Stomach (tissue), 9 donors: ENCODE data around the gene GALNT2. TPM values are rescaled to one million over a fixed set of nuclear protein-coding genes. Genes with fewer than 3 reads are reported as not detected.

Source experiments
- DNase-seq, 2 donors: peaks; one replicate each; pipeline versions ENCODE4 v3.0.0 to v3.0.0-alpha.2; 2013 to 2019
- H3K27ac ChIP-seq, 5 donors: fragments of 200-600 bp in 4 of 5; sonication (generic) in 4 of 5; one replicate each; pipeline ENCODE4 v1.5.1; 2013 to 2019; ENCODE audit warnings: mild to moderate bottlenecking in 1 of 5, moderate library complexity in 1 of 5
- H3K27me3 ChIP-seq, 3 donors: fragments of 200-600 bp; sonication (generic); one replicate each; pipeline ENCODE4 v1.5.1; 2017 to 2019; ENCODE audit warnings: mixed run types in 1 of 3
- H3K36me3 ChIP-seq, 4 donors: fragments of 200-600 bp; sonication (generic); 1 replicate in 3 of 4; 2 replicates in 1 of 4; pipeline ENCODE4 v1.5.1; 2016 to 2019
- H3K4me1 ChIP-seq, 4 donors: fragments of 200-600 bp; sonication (generic); one replicate each; pipeline ENCODE4 v1.5.1; 2016 to 2019
- H3K4me3 ChIP-seq, 4 donors: fragments of 200-600 bp; sonication (generic) in 3 of 4; one replicate each; pipeline ENCODE4 v1.5.1; 2016 to 2019; ENCODE audit warnings: mild to moderate bottlenecking in 1 of 4
- H3K9me3 ChIP-seq, 4 donors: fragments of 200-600 bp; sonication (generic); one replicate each; pipeline ENCODE4 v1.5.1; 2016 to 2019
- EP300 ChIP-seq: sonication (generic); formaldehyde crosslinking; IDR thresholded peaks from one replicate; pipeline ENCODE4 v1.6.1; 2017; ENCODE audit warnings: antibody characterized with exemption
- POLR2A ChIP-seq, 4 donors: fragments of 450-650 bp; IDR thresholded peaks; one replicate each; pipeline ENCODE4 v1.6.1; 2016; ENCODE audit warnings: antibody characterized with exemption in 4 of 4, control low read depth in 2 of 4, mild to moderate bottlenecking in 1 of 4, moderate library complexity in 1 of 4
- POLR2AphosphoS5 ChIP-seq, 3 donors: sonication (generic); formaldehyde crosslinking; IDR thresholded peaks; one replicate each; pipeline ENCODE4 v1.6.1; 2016; ENCODE audit warnings: antibody characterized with exemption in 3 of 3
- WGBS, 5 donors: extraction: QIAGEN DNeasy Blood & Tissue Kit in 3 of 5; methylation state at CpG; one replicate each; pipeline versions ENCODE4 v1.1.5 to v1.1.7; 2013 to 2018; 5-methylcytosine and 5-hydroxymethylcytosine counted together
- intact Hi-C: fragments of 100-400 bp; cut with DNase I; formaldehyde crosslinking; loops from one replicate; pipeline ENCODE4 v1.15.1; 2023; ENCODE audit warnings: low total_unique reads
- polyA plus RNA-seq, 3 donors: library from polyadenylated mRNA; stranded (reverse); fragments of 200-250 nt; gene quantifications; one replicate each; pipeline ENCODE4 v1.2.3, GENCODE V29; 2013
- total RNA-seq, 5 donors: library from RNA; depleted of rRNA; stranded (reverse); fragments of >200 nt; gene quantifications; one replicate each; pipeline versions ENCODE4 v1.1.0 to v1.2.3, GENCODE V29; 2014 to 2016
- TF ChIP-seq, protein P1 (sequence below), 7 experiments: fragments of 450-650 bp in 4 of 7; fragments of 200-600 bp in 3 of 7; sonication (generic) in 3 of 7; IDR thresholded peaks; one replicate each; pipeline ENCODE4 v1.5.1; 2016 to 2019; ENCODE audit warnings: antibody characterized with exemption in 7 of 7, control low read depth in 2 of 7, mild to moderate bottlenecking in 1 of 7
- donor health status: healthy with polysubstance abuse.
- donor health status: Bipolar disorder and iron deficiency.
- donor health status: healthy.

GALNT2 gene
- total and polyA plus RNA-seq, 8 donors = 5.5 to 101 (median 43.1) TPM

- H3K27me3 ChIP-seq = no peaks in the 10 kb centered on the region
- TF ChIP-seq, protein P1, sequence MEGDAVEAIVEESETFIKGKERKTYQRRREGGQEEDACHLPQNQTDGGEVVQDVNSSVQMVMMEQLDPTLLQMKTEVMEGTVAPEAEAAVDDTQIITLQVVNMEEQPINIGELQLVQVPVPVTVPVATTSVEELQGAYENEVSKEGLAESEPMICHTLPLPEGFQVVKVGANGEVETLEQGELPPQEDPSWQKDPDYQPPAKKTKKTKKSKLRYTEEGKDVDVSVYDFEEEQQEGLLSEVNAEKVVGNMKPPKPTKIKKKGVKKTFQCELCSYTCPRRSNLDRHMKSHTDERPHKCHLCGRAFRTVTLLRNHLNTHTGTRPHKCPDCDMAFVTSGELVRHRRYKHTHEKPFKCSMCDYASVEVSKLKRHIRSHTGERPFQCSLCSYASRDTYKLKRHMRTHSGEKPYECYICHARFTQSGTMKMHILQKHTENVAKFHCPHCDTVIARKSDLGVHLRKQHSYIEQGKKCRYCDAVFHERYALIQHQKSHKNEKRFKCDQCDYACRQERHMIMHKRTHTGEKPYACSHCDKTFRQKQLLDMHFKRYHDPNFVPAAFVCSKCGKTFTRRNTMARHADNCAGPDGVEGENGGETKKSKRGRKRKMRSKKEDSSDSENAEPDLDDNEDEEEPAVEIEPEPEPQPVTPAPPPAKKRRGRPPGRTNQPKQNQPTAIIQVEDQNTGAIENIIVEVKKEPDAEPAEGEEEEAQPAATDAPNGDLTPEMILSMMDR (IDR thresholded peaks at IDR 0.05) = no peak
- TF ChIP-seq POLR2A (IDR thresholded peaks at IDR 0.05) = no peak
- no peak for TF ChIP-seq EP300
- TF ChIP-seq POLR2AphosphoS5 (IDR thresholded peaks at IDR 0.05) = no peak
- no peak overlapping the region for H3K4me3 ChIP-seq
- intact Hi-C loops = no loop called here
- no peaks in the 10 kb centered on the region for H3K9me3 ChIP-seq
- peaks cover 16 to 93% (median 61%) of the 10 kb centered on the region in 4 donors for H3K4me1 ChIP-seq
- H3K36me3 ChIP-seq = no peaks in the 10 kb centered on the region
- no peak for DNase-seq
- WGBS, 5 donors = 60 to 68% (median 64%) methylated on average over 15 of the region's 15 CpGs
- H3K27ac ChIP-seq = no peak overlapping the region
Measured at GRCh38 chr1:230147253-230148125, 80.5 kb downstream of the GALNT2 start.

GRCh38 chr1:230148126-230148652 lies 81.2 kb downstream of the GALNT2 start:
- intact Hi-C loops = no loop called here
- peaks cover 16 to 93% (median 58%) of the 10 kb centered on the region in 4 donors for H3K4me1 ChIP-seq
- no peak for TF ChIP-seq EP300
- no peak for TF ChIP-seq POLR2A (IDR thresholded peaks at IDR 0.05)
- TF ChIP-seq, protein P1 (IDR thresholded peaks at IDR 0.05) = no peak
- TF ChIP-seq POLR2AphosphoS5 (IDR thresholded peaks at IDR 0.05) = no peak

GRCh38 chr1:230148768-230149469 lies 81.9 kb downstream of the GALNT2 start:
- WGBS, 5 donors = 91 to 95% (median 93%) methylated on average over 11 of the region's 11 CpGs
- no peaks in the 10 kb centered on the region for H3K27me3 ChIP-seq
- no peak for DNase-seq
- no peaks in the 10 kb centered on the region for H3K36me3 ChIP-seq
- TF ChIP-seq POLR2A (IDR thresholded peaks at IDR 0.05) (no peak), EP300 (no peak), POLR2AphosphoS5 (IDR thresholded peaks at IDR 0.05) (no peak)
- TF ChIP-seq, protein P1 (IDR thresholded peaks at IDR 0.05) = no peak
- H3K4me3 ChIP-seq = no peak overlapping the region
- intact Hi-C loops = no loop called here
- H3K27ac ChIP-seq = no peak overlapping the region
- no peaks in the 10 kb centered on the region for H3K9me3 ChIP-seq
- H3K4me1 ChIP-seq = peaks cover 16 to 93% (median 54%) of the 10 kb centered on the region in 4 donors

More at GRCh38 chr1:230148126-230148652, 81.2 kb downstream of the GALNT2 start:
- Histone ChIP-seq H3K4me3 (no peak overlapping the region), H3K9me3 (no peaks in the 10 kb centered on the region), H3K27ac (no peak overlapping the region), H3K27me3 (no peaks in the 10 kb centered on the region), H3K36me3 (no peaks in the 10 kb centered on the region)
- 58 to 75% (median 63%) methylated on average over 15 of the region's 15 CpGs for WGBS, 5 donors
- no peak for DNase-seq
